Non-pigmented ciliary epithelial cell (primary cell): ENCODE measurements around the gene SYTL3.

Experiments
- DNase-seq: peaks from one replicate; pipeline ENCODE4 v3.0.0-alpha.2; 2010; ENCODE audit warnings: low read depth

SYTL3 gene

GRCh38 chr6:158730541-158730907, 80.7 kb downstream of the SYTL3 start:
- no peak for DNase-seq

- no peak for DNase-seq
Observed at GRCh38 chr6:158735009-158735408, 85.2 kb downstream of the SYTL3 start.

GRCh38 chr6:158737082-158737709, 87.3 kb downstream of the SYTL3 start:
- no peak for DNase-seq

GRCh38 chr6:158737710-158738615, 88.1 kb downstream of the SYTL3 start:
- no peak for DNase-seq

GRCh38 chr6:158739673-158740072, 89.8 kb downstream of the SYTL3 start:
- no peak for DNase-seq

GRCh38 chr6:158743033-158743651, 93.3 kb downstream of the SYTL3 start:
- DNase-seq = no peak

GRCh38 chr6:158744986-158745430, 95.2 kb downstream of the SYTL3 start:
- DNase-seq = no peak

GRCh38 chr6:158751224-158751623, 101.4 kb downstream of the SYTL3 start:
- DNase-seq = no peak

- DNase-seq = no peak
Observed at GRCh38 chr6:158751921-158752320, 102.1 kb downstream of the SYTL3 start.

GRCh38 chr6:158752613-158753012, 102.8 kb downstream of the SYTL3 start:
- DNase-seq = no peak

GRCh38 chr6:158753811-158754210, 104.0 kb downstream of the SYTL3 start:
- DNase-seq = no peak

- DNase-seq = no peak
Observed at GRCh38 chr6:158754738-158755137, 104.9 kb downstream of the SYTL3 start.

- no peak for DNase-seq
Observed at GRCh38 chr6:158755636-158756035, 105.8 kb downstream of the SYTL3 start.

- DNase-seq = no peak
Observed at GRCh38 chr6:158756126-158756525, 106.3 kb downstream of the SYTL3 start.

- no peak for DNase-seq
Observed at GRCh38 chr6:158756977-158757752, 107.3 kb downstream of the SYTL3 start.

GRCh38 chr6:158757753-158758090, 107.9 kb downstream of the SYTL3 start:
- no peak for DNase-seq

- no peak for DNase-seq
Observed at GRCh38 chr6:158758451-158758860, 108.6 kb downstream of the SYTL3 start.

- no peak for DNase-seq
Observed at GRCh38 chr6:158758941-158759479, 109.2 kb downstream of the SYTL3 start.

- DNase-seq = no peak
Observed at GRCh38 chr6:158759966-158760617, 110.2 kb downstream of the SYTL3 start.

GRCh38 chr6:158760618-158761250, 110.9 kb downstream of the SYTL3 start:
- no peak for DNase-seq

- no peak for DNase-seq
Observed at GRCh38 chr6:158761746-158762145, 111.9 kb downstream of the SYTL3 start.
